GOT3 (cell line): ENCODE results near the gene FGF18.

Experiments
- DNase-seq: peaks from one replicate; lab custom pipeline; 2025; ENCODE audit warnings: mixed read lengths; lab: John Stamatoyannopoulos, UW

Gene FGF18

DNA sequence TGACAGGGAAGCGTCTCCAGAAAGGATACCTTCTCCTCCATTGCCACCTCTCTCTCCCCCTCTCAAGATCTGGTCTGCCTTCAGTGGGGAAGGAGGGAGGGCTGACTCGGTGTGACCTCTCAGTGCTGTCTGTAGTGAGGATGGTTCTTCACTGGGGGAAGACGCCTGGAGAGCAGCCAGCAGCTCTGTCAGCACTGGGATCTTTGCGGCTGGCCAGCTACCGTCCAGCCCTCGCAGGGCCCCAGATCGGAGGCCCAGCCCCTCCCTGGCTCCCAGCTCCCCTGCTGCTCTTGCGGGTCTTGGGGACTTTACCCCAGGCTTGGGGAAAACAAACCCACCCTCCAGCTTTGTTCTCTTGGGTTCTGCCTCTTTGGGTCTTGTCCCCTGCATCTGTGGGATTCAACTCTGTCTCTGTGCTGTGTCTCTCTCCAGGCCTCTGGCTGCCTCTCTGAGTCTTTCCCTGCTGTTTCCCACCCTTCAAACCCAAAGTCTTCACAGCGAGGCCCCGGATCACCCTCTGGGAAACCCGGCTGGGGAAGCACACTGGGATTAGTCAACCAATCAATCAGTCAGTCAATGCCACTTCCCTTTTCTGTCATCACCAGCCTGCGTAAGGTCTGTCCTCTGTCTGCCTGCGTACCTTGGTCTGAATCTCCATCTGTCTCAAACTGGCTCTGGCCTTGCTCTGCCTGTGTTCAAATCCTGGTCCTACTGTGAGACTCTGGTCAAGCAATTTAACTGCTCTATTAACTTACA is 23.0 kb downstream of the FGF18 start:
- DNase-seq, result no peak

DNA sequence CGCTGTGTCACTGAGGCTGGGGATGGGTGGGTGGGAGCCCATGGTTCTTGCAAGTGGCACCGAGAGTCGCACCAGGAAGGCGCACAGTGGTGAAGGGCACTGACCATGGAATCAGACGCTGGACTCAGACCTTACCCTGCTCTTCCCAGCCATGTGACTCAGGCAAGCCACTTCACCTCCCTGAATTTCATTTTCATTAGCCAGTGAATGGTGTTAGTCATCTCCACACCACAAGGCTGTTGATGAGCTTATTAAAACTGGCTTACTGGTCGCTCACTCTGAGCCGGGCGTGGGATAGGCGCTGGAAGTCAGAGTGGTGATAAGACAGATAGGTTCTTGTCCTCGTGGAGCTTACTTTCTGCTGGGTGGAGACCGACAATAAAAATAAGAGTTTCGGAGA is 25.1 kb downstream of the FGF18 start:
- DNase-seq, result no peak

DNA sequence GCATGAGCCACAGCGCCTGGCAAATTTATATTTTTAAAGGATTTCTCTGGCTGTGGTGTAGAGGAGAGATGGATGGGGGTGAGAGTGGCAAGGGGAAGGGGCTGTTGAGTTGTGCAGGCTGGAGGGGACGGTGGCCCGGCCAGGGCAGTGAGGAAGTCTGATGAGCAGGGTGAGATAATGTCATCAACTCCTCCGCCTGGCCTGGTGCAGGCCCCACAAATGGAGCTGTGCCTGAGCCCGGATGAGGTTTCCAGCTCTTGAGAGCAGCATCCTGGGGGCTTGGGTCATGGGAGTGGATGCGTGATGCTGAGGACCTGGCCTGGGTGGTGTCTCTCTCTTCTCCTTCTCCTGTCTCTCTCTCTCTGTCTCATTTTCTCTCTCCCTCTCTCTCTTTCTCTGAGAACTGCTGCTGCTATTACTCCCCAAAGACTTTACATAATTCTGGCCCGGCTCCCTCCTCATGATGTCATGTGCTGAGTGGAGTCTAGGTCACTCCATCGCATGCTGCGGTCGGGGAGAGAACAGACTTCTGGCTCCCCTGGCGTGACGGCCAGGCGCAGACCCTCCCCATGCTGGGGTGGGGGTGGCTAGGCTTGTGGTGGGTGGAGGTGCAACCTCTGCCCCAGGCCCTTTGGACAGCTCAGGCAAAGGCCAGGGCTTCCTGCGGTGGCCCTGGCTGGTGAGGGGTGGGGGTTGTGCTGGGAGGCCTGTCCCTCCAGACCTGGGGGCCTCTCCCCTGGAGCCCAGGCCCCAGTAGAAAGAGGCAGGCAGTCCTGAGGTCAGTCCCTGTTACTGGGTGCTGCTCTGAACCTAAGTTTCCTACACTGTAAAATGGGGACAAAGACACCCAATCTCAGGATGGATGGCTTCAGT is 26.4 kb downstream of the FGF18 start:
- no peak for DNase-seq

DNA sequence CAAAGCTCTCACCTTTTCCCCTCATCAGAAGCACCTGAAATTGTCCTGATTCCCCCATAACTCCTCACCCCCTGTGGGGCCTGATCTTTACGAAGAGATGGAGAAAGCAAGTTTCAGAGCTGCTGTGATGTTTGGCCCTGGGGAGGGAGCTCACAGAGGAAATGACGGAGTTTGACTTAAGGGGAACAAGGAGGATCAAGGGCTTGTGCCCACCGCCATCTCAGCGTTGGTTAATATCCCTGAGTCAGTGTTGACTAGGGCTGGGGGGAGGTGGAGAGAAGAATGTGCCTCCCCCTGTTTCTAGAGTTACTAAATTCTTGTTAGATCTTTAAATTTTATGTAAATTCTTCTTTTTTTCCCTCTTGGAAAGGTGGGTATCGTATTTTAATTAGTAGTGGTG is 27.8 kb downstream of the FGF18 start:
- no peak for DNase-seq

DNA sequence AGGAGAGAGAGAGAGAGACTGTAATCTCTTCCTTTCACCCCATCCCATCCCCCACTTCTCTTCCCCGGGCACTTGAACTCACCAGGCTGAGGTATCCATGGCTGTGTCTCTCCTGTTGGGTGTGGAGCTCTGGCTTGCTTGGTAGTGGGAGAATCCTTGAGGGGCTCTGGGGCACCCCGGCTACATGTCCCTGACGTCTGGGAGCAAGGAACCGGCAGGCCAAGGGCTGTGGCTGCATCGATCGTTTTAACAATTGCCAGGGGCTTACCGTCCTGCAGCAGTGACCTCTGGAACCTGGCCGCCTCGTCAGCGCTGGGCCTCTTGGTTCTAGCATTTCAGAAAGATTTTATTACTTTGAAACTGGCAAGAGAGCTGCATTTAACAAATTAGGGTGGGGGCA is 30.0 kb downstream of the FGF18 start:
- no peak for DNase-seq

DNA sequence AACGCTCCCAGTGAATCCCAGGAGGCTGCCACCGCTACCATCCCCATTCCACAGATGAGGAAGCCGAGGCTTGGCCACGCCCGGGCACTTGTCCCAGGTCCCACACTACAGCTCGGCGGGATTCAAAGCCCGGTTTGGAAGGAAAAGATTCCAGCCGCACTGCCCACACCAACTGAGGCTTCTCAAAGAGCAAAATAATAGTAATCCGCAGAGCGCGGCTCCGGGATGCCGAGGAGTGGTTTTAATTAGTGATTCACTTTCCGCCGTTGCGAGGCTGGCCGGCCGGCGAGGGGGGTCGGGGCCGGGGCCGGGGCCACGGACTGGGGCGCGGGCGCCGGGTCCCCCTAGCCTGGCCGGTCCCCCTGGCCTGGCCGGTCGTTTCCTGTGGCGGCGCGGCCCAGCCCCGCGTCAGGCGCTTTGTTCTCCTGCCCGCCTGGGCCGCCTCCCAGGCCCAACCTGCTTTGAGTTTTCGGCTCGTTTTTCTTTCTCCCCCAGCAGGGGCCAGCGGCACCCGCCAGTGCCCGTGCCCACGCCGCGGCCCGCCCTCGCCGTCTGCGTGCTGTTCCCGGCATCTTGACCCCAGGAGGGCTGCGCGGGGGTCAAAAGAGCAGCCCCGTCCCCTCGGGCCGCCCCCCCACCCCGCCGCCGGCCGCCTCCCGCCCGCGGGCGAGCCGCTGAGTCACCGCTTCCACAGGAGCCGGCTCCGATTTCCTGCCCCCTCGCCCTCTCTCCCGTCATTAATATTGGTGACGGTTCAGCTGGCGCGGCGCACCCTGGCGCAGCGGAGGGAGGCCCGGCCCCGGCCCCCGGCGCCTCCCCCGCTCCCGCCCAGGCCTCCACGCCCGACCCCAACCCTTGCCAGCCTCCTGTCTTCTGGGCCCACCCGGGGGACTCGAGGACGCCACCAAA is 31.2 kb downstream of the FGF18 start:
- peak; percentile 76 for DNase-seq

DNA sequence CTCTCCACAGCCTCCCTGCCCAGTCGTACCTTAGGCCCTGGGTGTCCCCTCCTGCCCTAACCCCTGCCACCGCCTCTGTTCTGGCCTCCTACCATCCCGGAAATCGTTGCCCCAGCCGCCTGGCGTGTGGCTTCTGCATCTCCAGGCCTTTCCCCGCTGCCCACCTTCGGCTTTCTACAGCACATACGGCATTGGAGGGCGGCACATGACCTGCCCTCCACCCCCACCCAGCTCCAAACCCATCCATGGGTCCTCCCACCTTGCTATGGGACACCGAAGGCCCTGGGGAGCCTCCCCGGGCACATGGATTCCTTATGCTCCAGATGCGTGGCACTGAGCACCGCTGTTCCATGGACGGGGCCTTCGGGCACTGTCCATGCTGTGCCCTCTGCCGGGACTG is 32.0 kb downstream of the FGF18 start:
- no peak for DNase-seq

DNA sequence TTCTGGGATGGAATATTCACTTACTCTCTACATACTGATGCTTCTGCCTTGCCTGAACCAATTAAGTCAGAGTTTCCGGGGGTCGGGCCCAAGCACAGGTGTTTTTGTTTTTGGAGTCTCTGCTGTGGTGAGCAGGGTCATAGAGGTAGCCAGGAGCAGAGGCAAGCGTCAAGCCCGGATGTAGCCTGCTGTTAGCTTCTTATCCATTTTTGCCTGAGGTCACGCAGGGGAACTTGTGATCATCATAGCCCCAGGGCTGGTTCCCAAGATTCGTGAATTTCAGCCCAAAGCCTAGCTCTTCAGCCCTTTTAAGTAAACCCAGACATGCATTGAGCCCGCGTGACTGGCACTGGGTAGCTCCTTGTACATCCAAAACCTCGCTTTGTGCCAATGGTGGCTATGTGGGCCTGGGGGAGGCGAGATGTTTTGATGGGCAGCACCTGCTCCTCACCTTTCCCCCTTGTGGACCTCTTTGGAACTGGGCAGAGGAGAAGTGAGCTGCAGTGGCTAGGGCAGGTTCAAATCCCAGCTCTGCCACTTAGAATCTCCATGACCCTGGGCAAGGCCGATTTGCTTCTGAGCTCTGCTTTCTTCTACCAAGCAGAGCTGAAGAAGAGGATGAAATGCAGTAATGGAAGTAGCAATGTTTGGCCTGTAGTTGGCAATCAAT is 33.7 kb downstream of the FGF18 start:
- no peak for DNase-seq

DNA sequence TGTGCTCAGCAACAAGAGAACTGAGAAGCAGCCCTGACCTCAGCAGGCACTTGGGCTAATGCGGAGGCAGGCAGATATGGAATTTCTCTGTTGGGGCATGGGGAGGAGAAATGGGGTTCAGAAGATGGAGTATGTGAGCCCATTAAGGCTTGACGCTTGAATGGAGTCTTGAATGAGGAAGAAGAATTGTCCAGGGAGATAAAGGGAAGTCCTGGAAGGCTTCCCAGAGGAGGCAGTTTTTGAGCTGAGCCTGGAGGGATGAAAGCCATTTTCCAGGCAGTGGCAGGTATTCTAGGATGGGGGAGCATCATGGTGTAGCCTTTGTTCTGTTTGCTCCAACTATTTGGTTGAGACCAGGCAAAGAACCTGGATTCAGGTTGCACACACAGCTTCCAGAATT is 34.5 kb downstream of the FGF18 start:
- DNase-seq, result no peak

DNA sequence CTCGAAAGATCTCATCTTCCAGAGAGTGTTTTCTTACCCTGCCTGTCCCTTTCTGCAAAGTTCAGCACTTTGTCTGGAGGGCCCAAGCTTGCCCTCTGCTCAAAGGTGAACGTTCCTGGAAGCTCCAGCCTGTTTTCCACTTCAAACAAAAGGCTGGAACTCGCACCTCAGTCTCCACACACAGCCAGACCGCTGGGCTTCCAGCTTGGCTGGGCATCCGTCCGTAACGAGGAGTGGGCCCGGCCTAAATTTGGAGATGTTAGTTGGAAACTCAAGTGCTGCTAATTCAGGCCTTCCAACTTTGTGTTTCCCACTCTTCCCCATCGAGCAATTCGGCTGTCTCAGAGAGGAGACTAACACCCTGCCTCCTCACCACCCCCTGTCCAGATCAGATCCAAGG is 35.1 kb downstream of the FGF18 start:
- no peak for DNase-seq

DNA sequence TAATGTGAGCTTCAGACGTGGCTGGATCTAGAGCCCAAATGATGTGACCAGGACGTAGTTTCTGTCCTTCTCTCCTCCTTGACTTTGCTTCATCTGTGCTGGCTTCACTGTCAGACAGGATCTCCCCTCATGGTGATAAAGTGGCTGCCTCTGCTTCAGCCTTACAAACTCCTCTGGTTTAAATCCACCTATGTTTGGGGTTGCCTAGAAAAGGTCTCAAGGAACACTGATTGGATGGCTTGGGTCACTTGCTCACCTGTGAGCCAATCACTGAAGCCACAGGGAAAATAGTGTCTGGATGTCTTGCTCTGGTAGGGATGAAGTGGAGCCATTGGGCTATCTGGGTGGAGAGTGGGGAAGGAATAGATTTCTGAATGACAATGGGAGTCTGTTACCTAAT is 36.1 kb downstream of the FGF18 start:
- no peak for DNase-seq

DNA sequence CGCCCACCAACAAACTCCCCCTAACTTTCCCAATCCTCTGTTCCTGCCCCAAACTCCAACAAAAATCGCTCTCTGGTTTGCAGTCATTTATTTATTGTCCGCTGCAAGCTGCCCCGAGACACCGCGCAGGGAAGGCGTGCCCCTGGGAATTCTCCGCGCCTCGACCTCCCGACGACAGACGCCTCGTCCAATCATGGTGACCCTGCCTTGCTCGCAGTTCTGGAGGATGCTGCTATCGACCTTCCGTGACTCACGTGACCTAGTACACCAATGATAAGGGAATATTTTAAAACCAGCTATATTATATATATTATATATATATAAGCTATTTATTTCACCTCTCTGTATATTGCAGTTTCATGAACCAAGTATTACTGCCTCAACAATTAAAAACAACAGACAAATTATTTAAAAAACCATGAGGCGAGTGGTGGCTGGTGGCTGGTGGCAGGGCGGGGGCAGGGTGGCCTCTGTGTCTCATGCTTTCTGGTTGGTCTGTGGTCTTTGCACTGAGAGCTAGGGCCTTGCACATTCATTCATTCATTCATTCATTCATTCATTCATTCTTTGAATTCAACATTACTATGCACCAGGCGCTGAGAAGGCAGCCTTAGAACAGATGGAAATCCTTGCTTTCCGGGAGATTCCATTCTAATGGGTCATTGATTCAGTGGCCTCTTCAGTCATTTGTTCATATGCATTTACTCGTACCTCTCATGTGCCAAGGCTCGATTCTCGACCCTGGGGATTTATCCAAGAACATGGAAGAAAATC is 37.9 kb downstream of the FGF18 start:
- no peak for DNase-seq

DNA sequence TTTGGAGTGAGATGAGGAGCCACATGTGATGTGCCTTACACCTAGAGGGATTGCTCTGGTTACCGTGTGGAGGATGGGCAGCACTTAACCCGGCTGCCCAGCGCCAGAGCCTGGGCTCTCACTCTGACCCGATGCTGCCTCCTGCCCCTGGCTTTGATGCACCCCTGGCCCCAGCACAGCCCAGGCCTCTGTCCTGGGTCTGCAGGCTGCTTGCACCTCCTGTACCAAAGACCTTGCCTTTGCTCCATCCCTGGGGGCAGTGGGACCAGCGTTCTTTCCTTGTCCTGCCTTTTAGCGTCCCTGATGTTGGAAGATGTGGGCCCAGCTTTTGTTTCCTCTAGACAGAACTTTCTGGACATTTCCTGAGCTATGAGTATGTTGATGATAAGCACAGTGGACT is 40.4 kb downstream of the FGF18 start:
- no peak for DNase-seq

DNA sequence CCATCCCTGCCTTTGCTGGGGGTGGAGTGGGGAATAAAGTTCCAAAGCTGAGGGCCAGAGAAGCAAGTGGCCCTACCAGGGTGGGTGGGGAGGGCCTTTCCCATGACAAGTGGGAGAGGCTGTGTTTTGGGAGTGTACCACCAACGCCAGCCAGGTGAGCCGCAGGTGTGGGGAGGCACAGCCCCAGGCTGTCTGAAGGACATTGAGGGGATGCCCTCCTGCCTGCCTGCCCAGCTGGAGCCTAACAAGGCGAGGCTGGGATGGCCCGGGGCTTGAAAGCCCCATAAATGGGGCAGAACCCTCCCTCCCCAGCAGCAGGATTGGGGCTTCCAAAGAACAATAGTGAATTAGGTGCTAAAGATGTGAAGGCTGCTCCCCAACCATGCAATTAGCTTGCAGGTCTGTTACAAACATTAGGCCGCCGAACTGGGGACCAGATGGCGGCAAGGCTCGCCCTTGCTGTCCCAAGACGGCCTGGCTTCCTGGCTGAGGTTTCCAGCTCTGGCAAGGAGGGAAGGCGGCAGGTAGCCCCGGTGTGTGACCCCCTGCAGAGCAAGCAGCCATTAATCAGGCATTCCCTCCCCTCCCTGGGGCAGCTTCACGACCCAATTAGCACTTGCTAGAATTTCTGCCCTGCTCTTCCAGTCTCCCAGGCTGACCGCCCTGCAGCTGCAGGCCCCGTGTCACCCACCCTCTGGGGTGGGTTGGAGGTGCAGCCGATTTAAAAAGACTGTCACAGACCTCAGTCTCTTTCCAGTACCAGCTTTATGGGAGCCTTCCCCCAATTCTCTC is 42.9 kb downstream of the FGF18 start:
- DNase-seq, result no peak

DNA sequence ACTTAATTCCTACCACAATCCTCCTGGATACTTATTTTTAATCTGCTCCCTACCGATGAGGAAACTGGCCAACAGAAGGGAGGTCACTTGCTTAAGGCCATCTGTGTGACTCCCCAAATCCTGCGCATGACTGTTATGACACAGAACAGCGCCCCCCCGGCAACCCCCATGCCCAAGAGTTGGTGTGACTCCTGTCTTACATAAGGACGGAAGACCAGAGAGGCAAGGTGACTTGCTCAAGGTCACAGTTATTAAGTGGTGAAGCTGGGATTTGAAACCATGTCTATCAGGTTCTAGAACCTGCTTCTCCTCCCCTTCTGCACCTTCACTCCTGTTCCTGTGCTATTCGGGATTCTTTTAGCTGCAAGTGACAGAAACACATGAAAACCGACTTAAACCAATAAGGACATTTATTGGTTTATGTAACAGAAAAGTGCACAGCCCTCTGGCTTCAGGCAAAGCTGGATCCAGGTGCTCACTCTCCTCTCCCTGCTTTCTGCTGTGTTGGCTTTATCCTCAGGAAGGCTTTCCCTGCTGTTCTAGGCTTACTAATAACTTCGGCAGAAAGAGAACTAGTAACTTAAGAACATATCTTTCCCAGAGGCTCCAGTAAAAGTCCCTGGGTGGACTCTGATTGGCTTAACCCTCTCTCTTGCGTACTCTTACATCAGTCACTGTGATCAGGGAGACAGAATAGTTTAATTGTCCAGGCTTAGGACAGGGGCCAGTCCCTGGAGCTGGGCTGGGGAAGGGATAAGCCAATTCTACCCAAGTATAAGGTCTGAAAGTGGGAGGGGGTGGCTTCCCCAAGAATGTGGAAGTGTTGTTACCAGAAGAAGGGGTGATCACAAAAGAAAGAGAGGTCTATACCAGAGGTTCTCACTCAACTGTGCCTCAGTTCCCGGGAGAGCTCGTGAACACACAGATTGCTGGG is 43.7 kb downstream of the FGF18 start:
- DNase-seq, result no peak

DNA sequence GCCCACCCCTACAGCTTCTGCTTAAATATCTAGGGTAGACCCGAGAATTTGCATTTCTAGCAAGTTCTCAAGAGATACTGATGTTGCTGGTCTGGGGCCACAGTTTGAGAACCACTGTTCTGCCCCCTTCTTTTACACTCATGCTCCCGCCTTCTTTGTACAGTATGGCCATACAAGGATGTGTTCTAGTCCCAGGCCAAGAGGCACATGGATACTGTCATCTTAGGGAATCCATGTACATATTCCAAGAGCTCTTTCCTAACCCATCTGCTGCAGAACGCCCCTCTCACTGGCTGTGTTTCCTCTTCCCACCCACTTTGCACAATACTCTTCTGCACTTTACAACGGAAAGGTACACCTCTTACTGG is 44.4 kb downstream of the FGF18 start:
- no peak for DNase-seq

DNA sequence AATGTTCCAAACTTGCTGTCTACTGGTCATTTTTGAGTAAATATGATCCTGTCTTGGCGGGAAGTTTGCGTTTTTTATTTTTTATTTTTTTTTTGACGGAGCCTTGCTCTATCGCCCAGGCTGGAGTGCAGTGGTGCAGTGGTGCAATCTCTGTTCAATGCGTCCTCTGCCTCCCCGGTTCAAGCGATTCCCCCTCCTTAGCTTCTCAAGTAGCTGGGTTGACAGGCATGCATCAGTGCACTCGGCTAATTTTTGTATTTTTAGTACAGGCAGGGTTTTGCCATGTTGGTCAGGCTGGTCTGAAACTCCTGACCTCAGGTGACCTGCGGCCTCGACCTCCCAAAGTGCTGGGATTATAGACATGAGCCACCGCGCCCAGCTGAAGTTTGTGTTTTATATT is 45.4 kb downstream of the FGF18 start:
- no peak for DNase-seq

DNA sequence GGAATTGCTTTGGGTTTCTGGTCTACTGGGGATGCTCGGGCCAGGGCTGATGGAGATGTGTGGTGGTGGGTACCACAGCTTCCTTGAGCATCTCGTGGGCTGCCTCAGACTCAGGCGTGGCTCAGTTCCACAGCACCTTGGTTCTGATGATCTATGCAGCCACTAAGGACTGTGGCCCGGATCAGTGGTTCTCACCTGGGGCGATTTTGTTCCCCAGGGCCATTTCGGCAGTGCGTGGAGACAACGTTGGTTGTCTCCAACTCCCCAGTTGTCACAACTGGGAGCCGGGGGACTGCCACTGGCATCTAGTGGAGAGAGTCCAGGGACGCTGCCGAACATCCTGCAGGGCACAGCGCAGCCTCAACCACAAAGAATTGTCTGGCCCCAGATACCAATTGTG is 47.7 kb downstream of the FGF18 start:
- DNase-seq, result no peak

DNA sequence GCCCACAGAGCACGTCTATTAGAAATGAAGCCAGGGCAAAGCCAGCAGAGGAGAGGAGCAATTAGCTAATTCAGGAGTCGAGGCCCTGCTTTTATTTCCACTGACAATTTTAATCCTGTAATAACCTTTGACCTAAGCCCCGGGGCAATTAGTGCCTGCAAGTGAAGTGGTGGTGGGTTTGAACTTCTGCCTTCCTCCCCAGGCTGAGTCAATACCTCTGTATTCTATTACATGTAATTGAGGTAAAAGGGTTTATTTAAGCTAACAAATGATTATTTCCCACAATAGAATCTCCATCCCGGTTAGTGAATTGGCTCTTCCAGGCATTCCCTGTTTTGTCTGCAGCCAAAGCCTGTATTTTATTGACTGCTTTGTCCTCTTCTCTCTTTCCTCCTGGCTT is 49.9 kb downstream of the FGF18 start:
- DNase-seq, result no peak
